CD4-positive, alpha-beta memory T cell (primary cell): ENCODE measurements around the gene TMEM88. TPM values are rescaled to one million over a fixed set of nuclear protein-coding genes. Genes with fewer than 3 reads are reported as not detected.

Experiments used
- CTCF ChIA-PET: fragments of 350-600 bp; sonication (Branson Sonifier 250); formaldehyde crosslinking; loops from one replicate; lab custom pipeline; 2021; ENCODE audit warnings: inconsistent platforms; ENCODE audit not compliant: partially characterized antibody; lab: Charles Lee
- POLR2A ChIA-PET: fragments of 350-600 bp; sonication (Branson Sonifier 250); formaldehyde crosslinking; loops from one replicate; lab custom pipeline; 2021; ENCODE audit not compliant: partially characterized antibody; lab: Charles Lee
- DNase-seq, 5 donors: peaks; one replicate each; pipeline versions ENCODE4 v3.0.0 to v3.0.0-alpha.2; 2020 to 2022; ENCODE audit warnings: mixed read lengths in 1 of 5
- H3K27ac ChIP-seq: one replicate; pipeline ENCODE4 v1.7.0; 2013; ENCODE audit warnings: low read depth, low read length
- H3K27me3 ChIP-seq: 2 replicates; pipeline ENCODE4 v1.7.0; 2013; ENCODE audit warnings: mild to moderate bottlenecking, low read length, moderate library complexity; ENCODE audit not compliant: insufficient read depth
- H3K36me3 ChIP-seq: 2 replicates; pipeline ENCODE4 v1.7.0; 2013; ENCODE audit warnings: mild to moderate bottlenecking, low read length, moderate library complexity; ENCODE audit not compliant: insufficient read depth
- H3K4me1 ChIP-seq: 2 replicates; pipeline ENCODE4 v1.7.0; 2013; ENCODE audit warnings: mild to moderate bottlenecking, low read length, moderate library complexity; ENCODE audit not compliant: insufficient read depth
- H3K4me3 ChIP-seq, 2 donors: one replicate each; pipeline ENCODE4 v1.7.0; 2013; ENCODE audit warnings: low read length in 2 of 2, mild to moderate bottlenecking in 1 of 2
- H3K9me3 ChIP-seq, 2 donors: one replicate each; pipeline ENCODE4 v1.7.0; 2013; ENCODE audit warnings: low read length in 2 of 2, control low read depth in 1 of 2; ENCODE audit not compliant: control insufficient read depth in 1 of 2
- H3K27ac Mint-ChIP-seq, 7 donors: one replicate each; pipeline ENCODE4 v1.8.0; 2020 to 2021; ENCODE audit warnings: mixed read lengths in 7 of 7, mild to moderate bottlenecking in 6 of 7, inconsistent platforms in 3 of 7, moderate library complexity in 3 of 7
- H3K27me3 Mint-ChIP-seq, 2 donors: one replicate each; pipeline ENCODE4 v1.8.0; 2020 to 2021; ENCODE audit warnings: mixed read lengths in 2 of 2
- H3K36me3 Mint-ChIP-seq, 2 donors: one replicate each; pipeline ENCODE4 v1.8.0; 2020 to 2021; ENCODE audit warnings: mixed read lengths in 2 of 2, inconsistent platforms in 1 of 2, mild to moderate bottlenecking in 1 of 2
- H3K4me1 Mint-ChIP-seq, 4 donors: one replicate each; pipeline ENCODE4 v1.8.0; 2020 to 2021; ENCODE audit warnings: mixed read lengths in 4 of 4, mild to moderate bottlenecking in 1 of 4
- H3K4me3 Mint-ChIP-seq, 8 donors: one replicate each; pipeline ENCODE4 v1.8.0; 2020 to 2021; ENCODE audit warnings: mixed read lengths in 8 of 8, mild to moderate bottlenecking in 7 of 8, moderate library complexity in 6 of 8, inconsistent platforms in 3 of 8
- H3K9me3 Mint-ChIP-seq, 8 donors: one replicate each; pipeline ENCODE4 v1.8.0; 2020 to 2021; ENCODE audit warnings: mixed read lengths in 8 of 8, mild to moderate bottlenecking in 5 of 8, inconsistent platforms in 3 of 8, moderate library complexity in 1 of 8
- intact Hi-C: fragments of 100-400 bp; cut with micrococcal nuclease; formaldehyde crosslinking; loops from one replicate; pipeline ENCODE4 v1.15.1; 2023
- polyA plus RNA-seq, 2 donors: library from polyadenylated mRNA; unstranded; fragments of 300-500 nt; fragmentation: Illumina TruSeq; gene quantifications; one replicate each; pipeline ENCODE4 v1.2.3, GENCODE V29; 2021
- total RNA-seq, 2 experiments: library from RNA; stranded (reverse); gene quantifications; one replicate each; pipeline ENCODE4 v1.2.3, GENCODE V29; 2021

TMEM88 gene
- total and polyA plus RNA-seq, 4 experiments from 2014 or later: 6.2 to 7.9 TPM; not detected in 2

- Mint-ChIP-seq H3K4me3 (peak overlapping the region; percentile 84 to 98 (median 94)), H3K27ac (peak overlapping the region; percentile 99 to 100 (median 99)), H3K4me1 (peaks cover 22 to 44% (median 26%) of the 10 kb centered on the region in 4 donors), H3K9me3 (peaks cover 0 to 3% (median 0%) of the 10 kb centered on the region in 8 donors), H3K27me3 (peaks cover 0 to 11% of the 10 kb centered on the region in 2 donors), H3K36me3 (peaks cover 0 to 17% of the 10 kb centered on the region in 2 donors)
- ChIA-PET POLR2A (interaction anchor here (0.5 to 9.0 kb wide), 14 partner anchors 14 to 354 kb away, joined by 3 to 238 read pairs (median 4); partner anchors contain the start of genes ALOXE3, CNTROB, CYB5D1 and FXR2), CTCF (interaction anchor here (0.8 to 6.1 kb wide), 11 partner anchors 8 to 157 kb away, joined by 3 to 65 read pairs (median 6); partner anchors contain the start of gene NAA38)
- peaks cover 29% of the 10 kb centered on the region for H3K4me1 ChIP-seq
- H3K4me3 ChIP-seq: peak overlapping the region in 1 of 2 donors; percentile 84
- no peaks in the 10 kb centered on the region for H3K9me3 ChIP-seq
- intact Hi-C loops: no loop called here
- H3K27me3 ChIP-seq: no peaks in the 10 kb centered on the region
- H3K36me3 ChIP-seq: no peaks in the 10 kb centered on the region
- H3K27ac ChIP-seq: peak overlapping the region; percentile 98
- peak in 1 of 5 donors; percentile 46 for DNase-seq
Observed at GRCh38 chr17:7833011-7833794, 21.7 kb upstream of the TMEM88 start.

DNA sequence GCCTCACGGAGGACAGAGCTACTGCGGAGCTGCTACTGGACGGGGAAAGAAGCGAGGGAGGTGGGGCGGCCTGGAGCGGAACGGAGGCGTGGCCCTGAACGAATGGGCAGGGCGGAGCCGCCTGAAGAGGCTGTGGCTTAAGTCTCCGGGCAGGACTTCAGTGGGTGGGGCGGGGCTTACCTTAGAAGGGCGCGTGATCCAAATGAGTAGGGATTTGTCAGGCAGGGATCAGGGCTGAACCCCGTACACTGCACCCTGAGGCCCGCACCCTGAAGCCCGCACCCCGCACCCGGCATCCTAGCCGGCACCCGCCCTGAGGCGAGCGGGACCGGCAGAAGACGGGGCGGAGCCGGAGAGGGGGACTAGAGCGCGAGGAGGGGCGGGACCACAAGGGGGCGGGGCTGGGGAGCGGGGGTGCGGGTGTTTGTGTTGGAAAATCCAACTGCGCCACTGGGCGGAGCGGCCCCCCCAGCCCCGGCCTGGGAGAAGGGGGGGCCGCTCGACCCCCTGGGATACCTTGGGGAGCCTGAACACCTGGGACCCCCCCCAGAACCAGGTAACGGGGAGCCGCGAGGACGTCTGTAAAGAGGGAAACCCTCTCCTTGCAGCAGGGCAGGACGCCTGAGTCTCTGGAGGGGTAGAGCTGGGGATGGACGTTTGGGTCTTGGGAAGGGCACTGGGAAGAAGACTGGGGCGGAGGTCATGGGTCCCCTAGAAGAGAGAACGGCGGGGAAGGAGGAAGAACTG is 20.9 kb upstream of the TMEM88 start, which contains the start of gene KDM6B:
KDM6B (plus strand) TSS at position 423 of the 747 bp plus-strand sequence. CDS start 11,338 bp downstream, outside the sequence.
- peak within 1 kb of the TSS; percentile 99 to 100 (median 99) for H3K27ac Mint-ChIP-seq
- ChIA-PET CTCF (interaction anchor here (0.6 to 6.1 kb wide), 18 partner anchors 8 to 223 kb away, joined by 3 to 65 read pairs (median 4); partner anchors contain the start of gene NAA38), POLR2A (interaction anchor here (0.6 to 9.0 kb wide), 25 partner anchors 9 to 620 kb away, joined by 3 to 238 read pairs (median 4); partner anchors contain the start of genes ALOXE3, CHD3, CNTROB and CYB5D1)
- H3K9me3 ChIP-seq: no peaks in the 10 kb centered on the region
- H3K27ac ChIP-seq: peak within 1 kb of the TSS; percentile 98
- intact Hi-C loops: loop anchor here (1.0 to 2.0 kb wide), 6 partner anchors 8 to 261 kb away; partner anchors contain the start of genes CNTROB and NAA38
- H3K36me3 ChIP-seq: no peaks in the 10 kb centered on the region
- H3K9me3 Mint-ChIP-seq: peaks cover 0 to 3% (median 0%) of the 10 kb centered on the region in 8 donors
- H3K4me1 Mint-ChIP-seq: peaks cover 28 to 52% (median 32%) of the 10 kb centered on the region in 4 donors
- H3K27me3 ChIP-seq: no peaks in the 10 kb centered on the region
- peaks cover 0 to 17% of the 10 kb centered on the region in 2 donors for H3K36me3 Mint-ChIP-seq
- H3K4me1 ChIP-seq: peaks cover 35% of the 10 kb centered on the region
- peak; percentile 89 to 94 (median 90) for DNase-seq
- peak within 1 kb of the TSS; percentile 76 to 84 for H3K4me3 ChIP-seq
- H3K4me3 Mint-ChIP-seq: peak within 1 kb of the TSS; percentile 84 to 98 (median 94)
- peaks cover 0 to 11% of the 10 kb centered on the region in 2 donors for H3K27me3 Mint-ChIP-seq

DNA sequence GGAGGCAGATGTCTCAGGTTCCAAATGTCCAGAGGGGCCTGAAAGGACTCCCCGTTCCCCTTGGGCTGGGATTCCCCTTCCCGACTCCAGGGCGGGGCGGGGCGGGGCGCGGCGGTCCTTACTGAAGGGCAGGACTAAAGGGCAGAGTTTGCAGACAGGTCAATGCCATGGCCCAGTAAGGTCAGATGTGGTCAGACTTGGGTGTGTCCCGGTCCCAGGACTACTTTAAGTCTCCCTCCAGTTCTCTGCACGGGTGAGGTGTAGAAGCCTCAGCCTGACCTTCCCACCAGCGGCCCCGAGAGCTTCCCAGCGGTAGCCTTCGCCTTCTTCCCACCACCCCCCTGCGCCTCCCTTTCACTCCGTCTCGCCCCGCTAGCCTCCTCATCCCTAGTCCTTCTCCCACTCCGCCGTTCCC is 20.3 kb upstream of the TMEM88 start:
- Mint-ChIP-seq H3K4me1 (peaks cover 33 to 57% (median 37%) of the 10 kb centered on the region in 4 donors), H3K27me3 (peaks cover 0 to 9% of the 10 kb centered on the region in 2 donors), H3K4me3 (peak overlapping the region; percentile 84 to 98 (median 94)), H3K9me3 (peaks cover 0 to 3% (median 0%) of the 10 kb centered on the region in 8 donors), H3K27ac (peak overlapping the region; percentile 99 to 100 (median 99)), H3K36me3 (peaks cover 0 to 22% of the 10 kb centered on the region in 2 donors)
- peak overlapping the region; percentile 98 for H3K27ac ChIP-seq
- intact Hi-C loops: loop anchor here (1.0 to 2.0 kb wide), 6 partner anchors 8 to 262 kb away; partner anchors contain the start of genes CNTROB and NAA38
- DNase-seq: peak in 1 of 5 donors; percentile 87
- H3K9me3 ChIP-seq: no peaks in the 10 kb centered on the region
- POLR2A ChIA-PET: interaction anchor here (0.6 to 9.0 kb wide), 24 partner anchors 10 to 799 kb away, joined by 3 to 238 read pairs (median 6); partner anchors contain the start of genes ALOXE3, CHD3, CNTROB and CYB5D1
- peak overlapping the region; percentile 76 to 84 for H3K4me3 ChIP-seq
- CTCF ChIA-PET: interaction anchor here (0.6 to 6.1 kb wide), 17 partner anchors 8 to 223 kb away, joined by 3 to 65 read pairs (median 4); partner anchors contain the start of genes CYB5D1 and NAA38
- no peaks in the 10 kb centered on the region for H3K36me3 ChIP-seq
- H3K4me1 ChIP-seq: peaks cover 41% of the 10 kb centered on the region
- no peaks in the 10 kb centered on the region for H3K27me3 ChIP-seq

- Mint-ChIP-seq H3K27ac (peak overlapping the region; percentile 99 to 100 (median 99)), H3K9me3 (peaks cover 0 to 3% (median 0%) of the 10 kb centered on the region in 8 donors), H3K4me3 (peak overlapping the region; percentile 90 to 98 (median 94)), H3K4me1 (peaks cover 36 to 64% (median 42%) of the 10 kb centered on the region in 4 donors), H3K36me3 (peaks cover 0 to 25% of the 10 kb centered on the region in 2 donors), H3K27me3 (peaks cover 0 to 9% of the 10 kb centered on the region in 2 donors)
- intact Hi-C loops: loop anchor here (1.0 to 2.0 kb wide), 9 partner anchors 7 to 528 kb away; partner anchors contain the start of genes CNTROB, EIF5A and NAA38
- Histone ChIP-seq H3K27ac (peak overlapping the region; percentile 98), H3K9me3 (no peaks in the 10 kb centered on the region), H3K36me3 (no peaks in the 10 kb centered on the region), H3K4me1 (peaks cover 45% of the 10 kb centered on the region), H3K4me3 (peak overlapping the region; percentile 76 to 84), H3K27me3 (no peaks in the 10 kb centered on the region)
- CTCF ChIA-PET: interaction anchor here (0.7 to 6.1 kb wide), 18 partner anchors 8 to 225 kb away, joined by 3 to 65 read pairs (median 4); partner anchors contain the start of genes CYB5D1 and NAA38
- POLR2A ChIA-PET: interaction anchor here (0.6 to 9.0 kb wide), 26 partner anchors 10 to 799 kb away, joined by 3 to 238 read pairs (median 6); partner anchors contain the start of genes ALOXE3, CHD3, CNTROB and CYB5D1
- peak; percentile 90 to 98 (median 92) for DNase-seq
Observed at GRCh38 chr17:7834957-7835813, 19.7 kb upstream of the TMEM88 start.

DNA sequence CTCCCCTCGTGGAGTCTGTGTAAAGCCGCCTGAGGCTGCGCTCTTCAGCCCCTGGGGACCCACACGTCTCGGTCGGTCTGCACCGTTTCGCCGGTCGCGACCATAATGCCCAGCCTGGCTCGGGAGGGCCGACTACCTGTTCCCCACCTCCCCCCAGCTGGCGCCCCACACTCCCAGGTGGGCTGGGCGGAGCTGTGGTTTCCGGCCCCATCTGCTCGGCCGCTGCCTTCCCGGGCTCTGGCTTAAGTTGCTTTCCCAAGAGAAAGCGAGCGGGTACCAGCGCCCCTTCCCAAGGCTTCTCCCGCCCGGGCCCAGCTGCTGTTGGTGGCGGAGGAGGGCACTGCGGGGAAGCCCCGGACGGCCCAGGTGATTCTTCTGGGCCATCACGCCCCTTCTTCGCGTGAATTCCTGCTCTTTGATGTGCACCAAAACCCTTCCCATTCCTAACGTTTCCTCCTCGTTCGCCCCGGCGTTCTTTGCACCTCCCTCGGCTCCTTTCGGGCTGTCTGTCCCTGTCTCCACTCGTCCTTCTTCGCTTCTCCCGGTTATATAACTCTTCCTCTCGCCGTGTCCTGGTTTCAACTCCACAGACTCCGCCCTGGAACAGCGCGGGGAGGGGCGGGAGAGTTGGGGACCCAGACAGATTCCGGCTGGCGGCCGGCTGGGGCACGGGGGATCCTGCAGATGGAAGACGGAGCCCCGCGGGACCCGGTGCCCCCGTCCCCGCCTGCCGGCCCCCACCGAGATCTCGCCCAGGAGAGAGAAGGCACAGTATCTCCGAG is 18.9 kb upstream of the TMEM88 start:
- Mint-ChIP-seq H3K4me3 (peak overlapping the region; percentile 83 to 95 (median 92)), H3K9me3 (peaks cover 0 to 3% (median 0%) of the 10 kb centered on the region in 8 donors), H3K27me3 (peaks cover 0 to 9% of the 10 kb centered on the region in 2 donors), H3K27ac (peak overlapping the region; percentile 98 to 100 (median 99)), H3K36me3 (peaks cover 0 to 29% of the 10 kb centered on the region in 2 donors), H3K4me1 (peaks cover 43 to 72% (median 49%) of the 10 kb centered on the region in 4 donors)
- H3K9me3 ChIP-seq: no peaks in the 10 kb centered on the region
- no peaks in the 10 kb centered on the region for H3K27me3 ChIP-seq
- peak in 4 of 5 donors; percentile 42 to 77 (median 62) for DNase-seq
- peaks cover 50% of the 10 kb centered on the region for H3K4me1 ChIP-seq
- peak overlapping the region; percentile 61 to 84 for H3K4me3 ChIP-seq
- H3K27ac ChIP-seq: peak overlapping the region; percentile 98
- CTCF ChIA-PET: interaction anchor here (1.2 to 6.1 kb wide), 9 partner anchors 10 to 225 kb away, joined by 3 to 65 read pairs (median 5); partner anchors contain the start of genes CYB5D1 and NAA38
- intact Hi-C loops: loop anchor here (1.0 to 2.0 kb wide), 6 partner anchors 15 to 529 kb away; partner anchors contain the start of genes CNTROB and EIF5A
- no peaks in the 10 kb centered on the region for H3K36me3 ChIP-seq
- POLR2A ChIA-PET: interaction anchor here (0.9 to 9.0 kb wide), 15 partner anchors 11 to 352 kb away, joined by 3 to 238 read pairs (median 12); partner anchors contain the start of genes CHD3, CNTROB, CYB5D1 and NAA38
